ENCODE data around the gene UGT1A1. TPM values are rescaled to one million over a fixed set of nuclear protein-coding genes. Genes with fewer than 3 reads are reported as not detected.

UGT1A1 gene
- total RNA-seq, 1 donor from 2014 or later, result not detected

DNA sequence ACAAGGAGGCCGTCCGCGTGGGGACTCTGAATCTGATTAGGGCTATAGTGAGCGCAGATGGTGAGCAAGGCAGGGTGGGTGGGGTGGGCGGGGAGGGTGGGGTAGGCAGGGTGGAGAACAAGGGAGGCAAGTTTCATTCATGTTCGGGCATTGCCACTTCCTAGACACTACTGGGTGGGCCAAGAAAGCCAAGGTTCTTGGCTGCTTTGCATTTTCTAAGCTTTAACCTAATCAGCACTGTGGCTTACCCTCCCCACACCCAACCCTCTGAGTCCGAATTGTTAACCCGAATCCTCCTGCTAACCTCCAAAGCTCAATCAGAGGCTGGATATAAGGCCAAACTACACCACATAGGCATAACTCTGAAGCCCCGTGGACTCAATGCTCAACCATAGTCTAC, 36.2 kb downstream of the UGT1A1 start:
- H3K4me3 ChIP-seq (ENCODE audit: low read depth, low read length), result no peak overlapping the region
- DNase-seq (ENCODE audit: low read depth), result no peak
- TF ChIP-seq CTCF (conservative IDR thresholded peaks at IDR 0.05; ENCODE audit: low read depth, low read length), result no peak

GRCh38 chr2:233798335-233799086, 38.4 kb downstream of the UGT1A1 start:
- H3K4me3 ChIP-seq (ENCODE audit: low read depth, low read length), result no peak overlapping the region
- no peak for TF ChIP-seq CTCF (conservative IDR thresholded peaks at IDR 0.05; ENCODE audit: low read depth, low read length)
- no peak for DNase-seq (ENCODE audit: low read depth)

DNA sequence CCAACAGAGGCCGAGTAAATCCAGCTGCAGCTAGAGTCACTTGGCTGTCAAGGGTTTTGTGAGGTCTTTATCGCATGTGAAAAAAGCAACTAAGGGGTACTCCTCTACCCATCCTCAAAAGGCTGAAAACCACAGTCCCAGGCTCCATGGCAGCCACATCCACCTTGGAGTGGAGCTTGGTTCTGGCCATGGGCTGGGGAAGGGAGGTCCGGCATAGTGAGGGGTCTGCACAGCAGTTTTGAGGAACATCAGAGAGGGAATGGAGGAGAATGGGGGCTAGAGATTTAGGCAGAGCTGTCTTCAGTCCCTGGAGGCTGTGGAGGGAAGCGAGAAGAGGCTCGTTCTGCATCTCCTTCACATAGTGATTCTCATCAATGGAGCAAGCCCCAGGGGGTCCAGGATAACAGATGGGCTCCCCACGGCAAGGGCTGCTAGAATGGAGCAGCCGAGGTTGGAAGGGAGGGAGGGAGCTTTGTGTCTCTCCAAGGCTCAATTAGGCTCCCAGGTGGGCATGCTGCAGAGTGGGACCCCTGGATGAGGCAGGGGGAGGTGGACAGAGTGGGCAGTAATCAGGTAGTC, 39.1 kb downstream of the UGT1A1 start:
- no peak for DNase-seq (ENCODE audit: low read depth)
- no peak for TF ChIP-seq CTCF (conservative IDR thresholded peaks at IDR 0.05; ENCODE audit: low read depth, low read length)
- no peak overlapping the region for H3K4me3 ChIP-seq (ENCODE audit: low read depth, low read length)

GRCh38 chr2:233799716-233800115, 39.6 kb downstream of the UGT1A1 start:
- no peak for TF ChIP-seq CTCF (conservative IDR thresholded peaks at IDR 0.05; ENCODE audit: low read depth, low read length)
- no peak for DNase-seq (ENCODE audit: low read depth)
- no peak overlapping the region for H3K4me3 ChIP-seq (ENCODE audit: low read depth, low read length)

DNA sequence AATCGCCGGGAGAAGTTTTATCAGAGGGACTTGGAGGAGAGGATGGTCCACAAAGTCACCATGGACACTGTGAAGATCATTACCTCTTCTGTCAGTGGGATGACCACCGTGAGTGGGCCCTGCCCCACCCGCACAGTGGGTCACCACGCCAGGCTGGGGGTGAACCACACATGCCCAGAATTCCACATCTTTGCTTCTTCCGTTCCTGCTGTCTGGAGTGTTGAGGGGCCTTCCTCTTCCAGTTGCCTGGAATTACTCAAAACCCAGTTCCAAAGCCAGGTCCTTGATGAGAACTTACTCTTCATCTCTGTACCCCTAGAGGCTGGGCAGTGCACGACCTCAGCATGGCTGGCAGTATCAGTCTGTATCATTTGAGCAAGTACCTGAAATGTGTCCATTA, 40.1 kb downstream of the UGT1A1 start:
- DNase-seq (ENCODE audit: low read depth), result no peak
- TF ChIP-seq CTCF (conservative IDR thresholded peaks at IDR 0.05; ENCODE audit: low read depth, low read length), result no peak
- H3K4me3 ChIP-seq (ENCODE audit: low read depth, low read length), result no peak overlapping the region

DNA sequence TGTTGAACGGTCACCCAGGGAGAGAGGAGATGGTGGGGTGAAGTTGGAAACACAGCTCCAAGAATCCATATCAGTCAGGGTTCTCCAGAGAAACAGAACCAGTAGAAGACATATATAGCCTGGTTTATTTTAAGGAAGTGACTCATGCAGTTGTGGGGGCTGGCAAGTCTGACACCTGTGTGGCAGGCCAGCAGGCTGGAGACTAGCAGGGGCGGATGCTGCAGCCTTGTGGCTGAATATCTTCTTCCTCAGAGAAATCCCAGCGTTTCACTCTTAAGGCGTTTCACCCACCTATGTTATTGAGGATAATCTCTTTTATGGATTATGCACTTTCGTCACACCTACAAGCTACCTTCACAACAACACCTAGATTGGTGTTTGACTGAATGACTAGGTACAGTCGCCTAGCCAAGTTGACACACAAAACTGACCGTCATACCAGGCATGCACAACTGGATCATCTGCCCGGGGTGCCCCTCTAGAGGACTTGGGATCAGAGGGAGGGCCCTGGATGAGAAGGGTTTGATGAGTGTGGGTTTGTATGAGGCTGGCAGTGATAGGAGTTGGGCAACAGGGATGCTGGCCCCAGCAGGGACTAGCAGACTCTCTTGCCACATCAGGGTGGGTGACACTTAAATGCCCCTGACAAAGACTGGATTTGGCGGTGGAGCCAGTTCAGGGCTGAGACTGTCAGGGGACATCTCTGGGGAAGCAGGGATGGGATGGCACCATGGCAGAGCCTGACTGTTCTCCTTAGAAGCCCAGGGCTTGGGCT, 41.5 kb downstream of the UGT1A1 start:
- no peak for TF ChIP-seq CTCF (conservative IDR thresholded peaks at IDR 0.05; ENCODE audit: low read depth, low read length)
- DNase-seq (ENCODE audit: low read depth), result no peak

More for the DNA sequence above, 41.5 kb downstream of the UGT1A1 start:
- H3K4me3 ChIP-seq (ENCODE audit: low read depth, low read length), result no peak overlapping the region

All from epithelial cell of proximal tubule (primary cell).